ENCODE data around the gene PRICKLE4.

DNA sequence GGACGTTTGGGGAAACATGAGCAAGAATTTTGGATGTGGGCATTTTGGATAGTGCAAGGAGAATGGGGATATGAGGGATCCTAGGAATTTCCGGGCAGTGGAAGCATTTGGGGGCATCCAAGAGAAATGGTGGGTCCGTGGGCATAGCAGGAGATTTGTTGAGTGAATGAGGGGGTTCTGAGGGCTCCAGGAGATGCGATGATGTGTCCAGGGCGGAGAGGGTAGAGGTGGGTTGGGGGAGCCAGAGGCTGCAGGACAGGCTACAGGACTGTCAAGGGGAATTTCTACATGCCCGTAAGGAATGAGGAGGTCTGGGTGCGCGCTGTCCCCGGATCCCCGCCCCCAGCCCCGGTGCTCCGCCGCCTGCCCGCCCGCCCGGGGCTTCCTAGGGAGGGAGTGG is 1.2 kb upstream of the PRICKLE4 start:
- TF ChIP-seq, protein P1, sequence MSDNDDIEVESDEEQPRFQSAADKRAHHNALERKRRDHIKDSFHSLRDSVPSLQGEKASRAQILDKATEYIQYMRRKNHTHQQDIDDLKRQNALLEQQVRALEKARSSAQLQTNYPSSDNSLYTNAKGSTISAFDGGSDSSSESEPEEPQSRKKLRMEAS (IDR thresholded peaks at IDR 0.05; ENCODE audit: low read depth, low read length) = no peak
- TF ChIP-seq, protein P2, sequence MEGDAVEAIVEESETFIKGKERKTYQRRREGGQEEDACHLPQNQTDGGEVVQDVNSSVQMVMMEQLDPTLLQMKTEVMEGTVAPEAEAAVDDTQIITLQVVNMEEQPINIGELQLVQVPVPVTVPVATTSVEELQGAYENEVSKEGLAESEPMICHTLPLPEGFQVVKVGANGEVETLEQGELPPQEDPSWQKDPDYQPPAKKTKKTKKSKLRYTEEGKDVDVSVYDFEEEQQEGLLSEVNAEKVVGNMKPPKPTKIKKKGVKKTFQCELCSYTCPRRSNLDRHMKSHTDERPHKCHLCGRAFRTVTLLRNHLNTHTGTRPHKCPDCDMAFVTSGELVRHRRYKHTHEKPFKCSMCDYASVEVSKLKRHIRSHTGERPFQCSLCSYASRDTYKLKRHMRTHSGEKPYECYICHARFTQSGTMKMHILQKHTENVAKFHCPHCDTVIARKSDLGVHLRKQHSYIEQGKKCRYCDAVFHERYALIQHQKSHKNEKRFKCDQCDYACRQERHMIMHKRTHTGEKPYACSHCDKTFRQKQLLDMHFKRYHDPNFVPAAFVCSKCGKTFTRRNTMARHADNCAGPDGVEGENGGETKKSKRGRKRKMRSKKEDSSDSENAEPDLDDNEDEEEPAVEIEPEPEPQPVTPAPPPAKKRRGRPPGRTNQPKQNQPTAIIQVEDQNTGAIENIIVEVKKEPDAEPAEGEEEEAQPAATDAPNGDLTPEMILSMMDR (IDR thresholded peaks at IDR 0.05; ENCODE audit: low read depth, low read length) = no peak

Data from NB4 (cell line).